Measurements from ENCODE around the gene APLF.
"Not testable (repeated sequence)": the region's sequence is repeated elsewhere in the genome, so short reads cannot be mapped to it uniquely, and the experiment has no call there.

The APLF gene

GRCh38 chr2:68441994-68442322, 25.4 kb upstream of the APLF start:
- DNase-seq: no peak

- not testable (repeated sequence) for DNase-seq
Measured at GRCh38 chr2:68446425-68446824, 21.0 kb upstream of the APLF start.

- no peak for DNase-seq
Measured at GRCh38 chr2:68447118-68447517, 20.3 kb upstream of the APLF start.

DNA sequence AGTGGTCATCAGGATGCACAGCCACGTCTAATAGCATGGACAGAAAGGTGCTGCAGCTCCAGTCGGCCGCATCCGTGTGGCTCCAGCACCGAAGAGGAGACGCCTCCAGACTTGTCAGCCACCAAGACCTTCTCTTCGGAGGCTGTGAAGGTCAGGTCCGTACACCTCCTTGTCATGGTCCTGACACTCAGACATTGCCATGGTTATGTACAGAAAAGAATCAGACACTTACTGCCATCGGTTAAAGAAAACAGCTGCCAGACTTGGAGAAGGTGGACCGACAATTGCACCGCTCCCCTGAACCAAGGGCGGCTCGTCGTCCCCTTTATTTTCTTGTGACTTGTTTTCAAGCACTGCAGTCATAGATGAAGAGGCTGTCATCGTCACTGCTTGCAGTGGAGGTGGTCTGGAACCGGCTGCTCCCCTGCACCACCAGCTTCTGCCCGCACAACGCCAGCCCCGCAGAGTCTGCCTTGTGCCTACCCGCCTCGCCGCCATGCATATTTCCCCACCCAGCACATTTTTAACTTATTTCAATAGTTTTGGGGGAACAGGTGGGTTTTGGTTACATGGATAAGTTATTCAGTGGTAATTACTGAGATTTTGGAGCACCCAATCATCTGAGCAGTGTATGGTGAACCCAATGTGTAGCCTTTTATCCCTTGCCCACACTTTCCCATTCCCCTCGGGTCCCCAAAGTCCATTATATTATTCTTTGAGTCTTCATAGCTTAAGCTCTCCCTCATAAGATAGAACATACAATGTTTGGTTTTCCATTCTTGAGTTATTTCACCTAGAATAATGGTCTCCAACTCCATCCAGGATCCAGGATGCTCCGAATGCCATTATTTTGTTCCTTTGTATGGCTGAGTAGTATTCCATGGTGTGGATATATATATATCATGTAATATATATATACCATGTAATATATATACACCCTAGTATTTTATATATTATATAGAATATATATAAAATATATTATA, 18.4 kb upstream of the APLF start:
- DNase-seq: no peak

DNA sequence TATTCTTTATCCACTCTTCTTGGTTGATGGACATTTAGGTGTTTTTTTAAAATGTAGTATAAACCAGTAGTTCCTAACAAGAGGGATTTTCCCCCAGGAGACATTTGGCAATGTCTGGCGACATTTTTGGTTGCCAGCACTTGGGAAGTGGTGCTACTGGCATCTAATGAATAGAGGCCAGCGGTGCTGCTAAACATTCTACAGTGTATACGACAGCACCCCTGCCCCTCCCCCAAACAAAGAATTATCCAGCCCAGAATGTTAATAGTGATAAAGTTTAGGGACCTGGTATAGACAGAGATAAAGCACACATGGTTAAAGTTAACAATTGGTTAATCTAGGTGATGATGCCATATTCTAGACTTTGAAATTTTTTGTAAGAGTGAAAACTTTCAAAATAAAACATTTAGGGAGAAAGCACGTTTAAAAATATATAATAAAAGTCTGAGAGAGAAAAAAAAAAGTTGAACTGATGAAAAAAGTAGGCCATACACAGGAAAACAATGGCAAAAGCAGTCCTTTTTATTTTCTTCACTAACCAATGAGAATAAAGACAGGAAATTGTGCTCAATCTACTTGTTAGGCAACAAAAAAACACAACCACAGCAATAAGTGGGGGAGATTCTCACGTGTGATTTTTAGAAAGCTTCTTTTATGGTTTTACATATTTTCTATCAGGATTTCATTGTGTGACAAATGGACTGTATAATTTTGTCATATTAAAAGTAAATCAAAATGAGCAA, 15.1 kb upstream of the APLF start:
- no peak for DNase-seq

GRCh38 chr2:68453761-68454360, 13.5 kb upstream of the APLF start:
- DNase-seq: no peak

DNA sequence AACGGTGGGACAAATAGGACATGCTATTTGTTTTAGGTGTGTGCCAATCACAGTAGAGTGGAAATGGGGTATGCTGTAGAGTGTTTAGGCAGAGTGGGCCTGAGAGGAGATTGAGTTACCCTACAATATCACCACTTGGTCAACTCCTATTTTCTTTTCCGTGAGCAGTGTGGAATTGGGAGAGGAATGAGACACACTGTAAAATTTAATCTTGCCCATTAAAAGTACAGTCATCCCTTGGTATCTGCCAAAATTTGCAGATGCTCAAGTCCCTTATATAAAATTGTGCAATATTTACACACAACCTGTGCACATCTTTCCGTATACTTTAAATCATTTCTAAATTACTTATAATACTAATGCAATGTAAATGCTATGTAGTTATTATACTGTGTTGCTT, 12.7 kb upstream of the APLF start:
- DNase-seq: no peak

DNA sequence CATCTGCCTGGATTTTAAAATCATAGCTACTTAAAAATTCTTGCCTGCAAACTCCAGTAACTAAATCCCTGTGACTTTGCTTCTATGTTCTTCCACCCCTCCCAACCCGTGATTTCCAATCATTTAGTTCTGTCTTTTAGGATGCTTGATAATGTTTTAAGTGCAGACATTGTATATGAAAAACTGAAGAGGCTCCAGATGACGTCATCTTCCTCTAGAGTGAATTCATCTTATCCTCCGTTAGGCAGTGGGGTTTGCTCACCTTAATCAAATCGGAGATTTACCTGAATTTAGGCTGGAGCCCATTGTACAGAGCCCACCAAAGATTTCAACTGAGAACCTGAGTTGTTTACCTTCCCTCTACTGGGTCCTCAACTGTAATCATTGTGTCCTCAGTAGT, 11.2 kb upstream of the APLF start:
- DNase-seq: no peak

GRCh38 chr2:68458981-68459380, 8.4 kb upstream of the APLF start:
- no peak for DNase-seq

GRCh38 chr2:68463287-68463877, 4.0 kb upstream of the APLF start:
- no peak for DNase-seq

DNA sequence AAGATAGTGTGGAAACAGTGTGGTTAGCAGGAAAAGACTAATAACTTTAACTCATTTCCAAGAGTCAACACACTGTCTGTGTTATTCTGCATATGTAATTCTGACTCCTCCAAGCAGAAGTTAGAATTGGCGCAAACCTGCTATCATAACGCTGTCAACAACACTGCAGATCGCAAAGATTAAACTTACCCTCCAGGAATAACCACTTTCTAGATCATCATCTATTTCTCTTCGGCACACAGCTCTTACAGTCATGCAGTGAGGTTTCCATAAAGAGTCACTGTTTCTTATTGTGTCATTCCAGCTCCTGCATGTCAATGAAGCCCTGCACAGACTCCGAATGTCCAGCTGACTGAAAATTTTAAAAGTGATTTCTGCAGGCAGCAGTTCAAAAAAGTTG, 2.7 kb upstream of the APLF start:
- DNase-seq: no peak

- no peak for DNase-seq
Measured at GRCh38 chr2:68465081-68465916, 2.1 kb upstream of the APLF start.

DNA sequence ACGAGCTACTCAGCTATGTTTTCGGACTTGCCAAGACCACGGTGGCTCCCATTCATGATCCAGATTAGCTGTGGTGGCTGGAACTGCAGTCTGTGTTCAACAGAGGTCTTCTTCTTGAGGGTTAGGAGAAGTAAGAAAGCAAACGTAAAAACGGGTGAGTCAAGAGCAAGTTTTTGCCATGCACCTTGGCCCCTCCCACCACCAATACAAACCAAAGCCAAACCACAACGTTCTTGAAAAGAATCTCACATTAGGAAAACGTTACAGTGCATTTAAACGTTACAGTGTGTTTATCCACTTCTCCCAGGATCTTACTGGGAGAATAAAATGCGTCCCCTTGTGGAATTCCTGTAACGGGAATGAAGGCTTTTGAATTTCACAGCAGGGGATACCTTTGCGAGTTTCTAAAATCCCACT, 1.0 kb upstream of the APLF start:
- peak; percentile 61 for DNase-seq

DNA sequence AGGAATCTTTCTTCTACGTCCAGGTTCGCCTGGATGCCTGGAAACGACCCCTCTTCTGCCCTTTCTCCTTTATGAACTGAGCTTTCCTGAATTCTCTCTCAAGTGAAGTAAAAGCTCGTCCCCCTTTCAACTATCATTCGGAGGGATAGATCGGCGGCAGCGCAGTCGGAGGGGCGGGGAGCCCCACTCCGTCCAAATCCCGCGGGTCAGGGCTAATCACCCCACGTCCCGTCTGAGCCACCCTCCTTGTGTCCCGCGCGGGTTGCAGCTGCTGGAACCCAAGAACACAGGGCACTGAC, 658 bp upstream of the APLF start:
- no peak for DNase-seq

DNA sequence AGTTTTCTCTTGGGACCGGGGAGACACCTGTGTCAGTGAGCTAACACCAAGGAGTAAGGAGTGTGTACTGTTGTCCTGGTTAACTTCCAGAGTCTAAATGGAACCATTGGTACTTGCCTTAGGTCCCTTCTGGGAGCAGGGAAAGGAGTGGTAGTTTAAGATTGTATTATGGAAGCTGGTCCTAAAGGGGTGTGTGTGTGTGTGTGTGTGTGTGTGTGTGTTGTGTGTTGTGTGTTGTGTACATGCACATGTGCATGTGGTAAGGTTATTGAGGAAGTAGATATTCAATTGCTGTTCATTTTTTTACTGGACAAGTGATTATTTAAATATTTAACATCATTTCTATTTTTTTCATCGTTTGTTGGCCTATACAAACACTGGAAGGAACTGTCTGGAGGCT, 1.4 kb downstream of the APLF start:
- no peak for DNase-seq

GRCh38 chr2:68469935-68470334, 2.5 kb downstream of the APLF start:
- DNase-seq: no peak

DNA sequence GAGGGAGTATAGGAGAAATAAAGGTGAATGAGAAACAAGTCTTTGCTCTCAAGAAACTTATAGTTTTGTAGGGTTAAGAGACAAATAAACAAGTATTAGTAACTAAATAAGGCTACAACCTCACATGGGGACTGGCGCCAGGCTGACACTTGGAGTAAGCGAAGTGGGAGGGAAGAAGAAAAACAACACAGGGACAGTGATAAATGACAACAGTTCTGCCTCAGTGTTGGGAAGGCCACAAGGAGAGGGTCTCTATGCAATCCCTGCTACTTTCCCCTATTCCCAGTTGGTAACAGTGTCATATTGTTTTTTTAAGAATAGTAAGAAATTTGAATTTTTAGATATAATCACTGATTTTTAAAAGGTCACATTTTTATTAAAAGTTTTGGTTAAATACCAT, 4.0 kb downstream of the APLF start:
- no peak for DNase-seq

- no peak for DNase-seq
Measured at GRCh38 chr2:68472796-68473414, 5.5 kb downstream of the APLF start.

- no peak for DNase-seq
Measured at GRCh38 chr2:68475110-68475509, 7.7 kb downstream of the APLF start.

DNA sequence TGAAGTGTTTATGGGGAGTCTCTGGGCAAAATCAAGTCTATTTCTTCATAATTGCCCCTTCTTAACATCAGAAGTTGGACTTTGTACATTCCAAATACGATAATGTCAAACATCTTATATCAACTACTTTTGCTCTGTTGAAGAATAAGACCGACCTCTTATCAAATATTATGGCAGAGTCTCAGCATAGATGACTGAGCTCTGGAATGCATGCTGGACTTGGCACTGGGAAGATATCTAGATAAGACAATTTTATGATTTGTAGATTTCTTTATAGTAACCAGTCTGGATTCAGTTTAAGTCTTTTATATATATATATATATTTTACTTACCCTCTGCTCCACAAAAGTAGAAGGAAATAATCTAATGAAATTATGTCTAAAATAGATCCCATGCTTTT, 8.2 kb downstream of the APLF start:
- DNase-seq: no peak

- no peak for DNase-seq
Measured at GRCh38 chr2:68476454-68476853, 9.1 kb downstream of the APLF start.

DNA sequence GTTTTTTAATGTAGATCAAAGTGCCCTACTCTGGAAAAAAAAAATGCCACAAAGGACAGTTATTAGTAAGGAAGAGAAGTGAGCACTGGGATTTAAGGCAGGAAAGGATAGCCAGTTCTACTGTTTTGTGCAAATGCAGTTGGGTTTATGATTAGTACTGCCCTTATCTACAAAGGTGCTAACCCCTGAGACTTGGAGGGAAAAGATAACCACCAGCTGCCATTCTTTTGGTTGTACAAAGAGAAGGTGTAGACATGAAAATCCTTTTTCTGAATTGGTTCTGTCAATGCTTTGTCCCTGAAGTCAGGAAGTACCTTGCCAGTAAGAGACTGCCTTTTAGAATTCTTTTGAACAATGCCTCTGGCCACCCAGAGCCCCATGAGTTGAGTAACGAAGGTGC, 11.3 kb downstream of the APLF start:
- DNase-seq: no peak

Data from activated CD8-positive, alpha-beta memory T cell treated with anti-CD3 and anti-CD28 coated beads, Interleukin-2, amount 50 U/mL, for 4 hours (primary cell).